NB4 (cell line): Measurements from ENCODE around the gene KIFAP3.

Experiments
- CTCF ChIP-seq: IDR thresholded peaks from one replicate; pipeline ENCODE4 v1.5.1; 2012; ENCODE audit warnings: low read depth, low read length
- MAX ChIP-seq: IDR thresholded peaks from 2 replicates; pipeline ENCODE4 v1.6.1; 2011; ENCODE audit warnings: low read depth, low read length
- POLR2A ChIP-seq: IDR thresholded peaks from 2 replicates; pipeline ENCODE4 v1.6.1; 2011; ENCODE audit warnings: mild to moderate bottlenecking; ENCODE audit not compliant: insufficient read length; ENCODE audit errors: extremely low read depth

GRCh38 chr1:169945181-169945580, 129.3 kb downstream of the KIFAP3 start:
- TF ChIP-seq CTCF (no peak), POLR2A (no peak), MAX (no peak)
